Mammary epithelial cell (primary cell): ENCODE measurements around the gene GNAS-AS1.

Experiments used
- CTCF ChIP-seq, 2 donors: IDR thresholded peaks in 1 of 2; conservative IDR thresholded peaks in 1 of 2; 2 replicates each; pipeline ENCODE4 v1.5.1; 2011 to 2012; ENCODE audit warnings: inconsistent platforms in 2 of 2, low read length in 2 of 2, mild to moderate bottlenecking in 2 of 2, control low read depth in 1 of 2, low read depth in 1 of 2; ENCODE audit not compliant: insufficient read depth in 1 of 2; ENCODE audit errors: extremely low read depth in 1 of 2
- EZH2 ChIP-seq: IDR thresholded peaks from 2 replicates; pipeline ENCODE4 v1.6.1; 2012; ENCODE audit warnings: low read length, inconsistent platforms, borderline replicate concordance

- TF ChIP-seq CTCF (conservative IDR thresholded peaks at IDR 0.05 in 1 of 2, IDR thresholded peaks at IDR 0.05 in 1 of 2; ENCODE audit: extremely low read depth in 1 of 2, insufficient read depth in 1 of 2, low read depth in 1 of 2, low read length in 2 of 2) (no peak), EZH2 (no peak)
Observed at GRCh38 chr20:58776109-58776508, 74.6 kb downstream of the GNAS-AS1 start.
